ENCODE data around the gene MRPL18. TPM values are rescaled to one million over a fixed set of nuclear protein-coding genes. Genes with fewer than 3 reads are reported as not detected.
"Not testable (repeated sequence)": the region's sequence is repeated elsewhere in the genome, so short reads cannot be mapped to it uniquely, and the experiment has no call there.

Gene MRPL18
- total RNA-seq, 2 experiments from 2014 or later = 106 to 108 TPM

DNA sequence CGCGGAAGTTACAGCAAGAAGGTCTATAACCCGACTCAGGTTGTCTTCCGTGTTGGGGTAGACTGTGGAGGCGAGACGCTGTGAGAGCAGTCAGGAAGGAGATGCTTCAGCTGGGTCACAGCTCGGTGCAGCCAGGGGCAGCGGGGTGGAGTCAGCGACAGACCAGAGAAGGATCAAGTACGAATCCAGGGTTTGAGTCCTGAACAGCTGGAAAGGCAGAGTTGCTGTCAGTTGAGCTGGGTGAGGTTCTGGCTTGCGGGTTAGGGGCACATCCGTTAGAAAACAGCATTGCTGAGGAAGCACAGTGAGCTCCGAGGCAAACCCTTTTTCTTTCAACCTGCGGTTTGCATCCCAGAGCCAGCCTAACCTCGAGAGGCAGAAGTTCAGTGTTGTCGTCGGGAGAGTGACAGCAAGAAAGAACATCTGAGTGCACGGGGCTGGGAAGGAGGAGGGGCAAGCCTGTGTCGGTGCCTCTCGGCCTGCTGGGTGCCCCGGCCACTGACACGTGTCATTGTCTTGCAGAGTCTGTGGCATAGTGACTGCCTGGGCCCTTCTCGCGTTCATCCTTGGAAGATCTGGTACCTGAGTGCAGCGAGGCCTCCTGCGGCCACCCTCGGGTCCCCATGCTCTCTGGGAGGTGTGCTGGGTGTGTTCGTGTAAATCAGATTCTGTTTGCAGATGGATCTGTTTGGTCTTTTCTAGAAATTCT lies 29.8 kb downstream of the MRPL18 start:
- Mint-ChIP-seq H3K4me3 (peak overlapping the region; percentile 52), H3K27ac (peak overlapping the region; percentile 50), H3K36me3 (peaks cover 11% of the 10 kb centered on the region), H3K9me3 (no peaks in the 10 kb centered on the region), H3K4me1 (peaks cover 19% of the 10 kb centered on the region), H3K27me3 (no peaks in the 10 kb centered on the region)
- peak; percentile 17 for DNase-seq

DNA sequence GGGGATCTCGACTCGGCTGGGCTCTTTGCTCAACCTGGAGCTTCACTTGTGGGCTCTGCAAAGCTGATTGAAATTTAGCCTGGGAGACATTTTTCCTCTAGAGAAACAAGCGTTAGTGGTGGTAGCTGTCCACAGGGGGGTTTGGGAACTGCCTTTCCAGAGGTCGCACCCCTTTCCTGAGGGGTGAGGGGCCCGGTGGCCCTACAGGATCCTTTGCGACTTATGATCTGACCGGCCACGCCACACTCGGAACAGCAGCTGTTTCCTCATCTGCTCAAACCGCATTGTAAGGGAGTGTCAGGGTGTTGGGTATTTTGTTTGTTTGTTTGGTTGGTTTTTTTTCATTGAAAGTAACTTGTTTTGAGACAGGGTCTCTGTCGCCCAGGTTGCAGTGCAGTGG lies 30.9 kb downstream of the MRPL18 start:
- peaks cover 11% of the 10 kb centered on the region for H3K36me3 Mint-ChIP-seq
- H3K4me1 Mint-ChIP-seq = peaks cover 19% of the 10 kb centered on the region
- no peak for DNase-seq

DNA sequence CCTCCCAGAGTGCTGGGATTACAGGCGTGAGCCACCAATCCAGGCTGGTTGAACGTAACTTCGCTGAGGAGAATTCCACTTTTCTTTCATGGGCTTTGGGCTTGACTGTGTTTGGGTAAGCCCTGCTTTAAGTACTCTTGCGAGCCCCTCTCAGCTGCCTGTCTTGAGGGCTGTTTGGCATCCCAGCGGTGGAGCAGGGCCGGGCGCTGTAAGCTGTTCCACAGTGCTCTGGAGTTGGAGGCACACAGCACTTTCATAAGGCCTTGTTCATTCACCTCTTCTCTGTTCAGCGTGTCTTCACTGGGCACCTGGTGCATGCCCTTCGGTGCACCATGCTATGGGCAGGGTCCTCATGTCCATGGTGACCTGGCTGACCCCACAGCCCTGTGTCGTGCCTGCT lies 31.5 kb downstream of the MRPL18 start:
- no peak overlapping the region for H3K4me3 Mint-ChIP-seq
- peaks cover 11% of the 10 kb centered on the region for H3K36me3 Mint-ChIP-seq
- peaks cover 19% of the 10 kb centered on the region for H3K4me1 Mint-ChIP-seq
- H3K27me3 Mint-ChIP-seq = no peaks in the 10 kb centered on the region
- DNase-seq = no peak
- no peaks in the 10 kb centered on the region for H3K9me3 Mint-ChIP-seq
- H3K27ac Mint-ChIP-seq = no peak overlapping the region

More for the DNA sequence above, 30.9 kb downstream of the MRPL18 start:
- Mint-ChIP-seq H3K27me3 (no peaks in the 10 kb centered on the region), H3K4me3 (no peak overlapping the region), H3K27ac (no peak overlapping the region), H3K9me3 (no peaks in the 10 kb centered on the region)

DNA sequence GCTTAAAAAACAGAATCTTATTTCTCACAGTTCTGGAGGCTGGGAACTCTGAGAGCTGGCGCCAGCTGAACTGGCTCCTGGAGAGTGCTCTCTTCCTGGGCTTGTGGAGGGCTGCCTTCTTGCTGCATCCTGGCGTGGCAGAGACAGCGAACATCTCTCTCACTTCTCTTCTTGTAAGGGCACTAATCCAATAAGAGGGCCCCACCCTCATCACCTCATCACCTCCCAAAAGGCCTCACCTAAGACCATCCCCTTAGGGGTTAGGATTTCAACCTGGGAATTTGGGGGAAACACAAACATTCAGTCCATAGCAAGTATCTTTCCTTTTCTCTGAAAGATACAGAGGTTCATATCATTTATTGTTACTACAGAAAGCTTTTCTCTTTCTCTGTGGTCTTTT lies 33.7 kb downstream of the MRPL18 start:
- no peak overlapping the region for H3K27ac Mint-ChIP-seq
- H3K36me3 Mint-ChIP-seq = peaks cover 9% of the 10 kb centered on the region

DNA sequence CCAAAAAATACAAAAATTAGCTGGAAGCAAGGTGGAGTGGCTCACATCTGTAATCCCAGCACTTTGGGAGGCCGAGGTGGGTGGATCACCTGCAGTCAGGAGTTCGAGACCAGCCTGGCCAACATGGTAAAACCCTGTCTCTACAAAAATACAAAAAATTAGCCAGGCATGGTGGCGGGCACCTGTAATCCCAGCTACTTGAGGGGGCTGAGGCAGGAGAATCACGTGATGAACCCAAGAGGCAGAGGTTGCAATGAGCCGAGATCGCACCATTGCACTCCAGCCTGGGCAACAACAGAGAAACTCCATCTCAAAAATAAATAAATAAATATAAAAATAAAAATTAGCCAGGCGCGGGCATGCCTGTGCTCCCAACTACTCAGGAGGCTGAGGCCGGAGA lies 34.4 kb downstream of the MRPL18 start:
- not testable (repeated sequence) for H3K27me3 Mint-ChIP-seq, H3K27ac Mint-ChIP-seq, H3K9me3 Mint-ChIP-seq, H3K4me3 Mint-ChIP-seq, H3K36me3 Mint-ChIP-seq, DNase-seq
- peaks cover 22% of the 10 kb centered on the region for H3K4me1 Mint-ChIP-seq

More for the DNA sequence above, 33.7 kb downstream of the MRPL18 start:
- DNase-seq = no peak
- H3K4me1 Mint-ChIP-seq = peaks cover 23% of the 10 kb centered on the region
- H3K27me3 Mint-ChIP-seq = no peaks in the 10 kb centered on the region
- H3K9me3 Mint-ChIP-seq = no peaks in the 10 kb centered on the region
- H3K4me3 Mint-ChIP-seq = no peak overlapping the region

DNA sequence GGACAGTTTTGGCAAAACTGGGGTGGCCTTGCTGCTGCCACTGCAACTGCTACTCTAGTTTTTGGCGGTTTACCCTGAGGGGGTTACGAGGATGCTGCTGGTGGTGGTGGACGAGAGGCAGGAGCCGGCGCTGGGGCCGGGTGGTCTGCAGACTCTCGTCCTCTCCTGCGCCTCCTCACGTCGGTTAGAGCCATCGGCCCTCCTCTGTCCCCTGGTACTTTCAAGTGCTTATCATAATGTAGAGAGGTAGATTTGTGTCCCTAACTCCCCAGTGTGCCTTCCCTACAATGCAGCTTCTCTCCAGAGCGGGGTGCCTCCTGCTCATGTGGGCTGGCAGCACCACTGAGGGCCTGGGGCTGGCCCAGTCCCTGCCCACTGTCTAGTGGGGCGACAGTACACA lies 35.7 kb downstream of the MRPL18 start:
- Mint-ChIP-seq H3K4me3 (no peak overlapping the region), H3K9me3 (no peaks in the 10 kb centered on the region), H3K27ac (no peak overlapping the region), H3K4me1 (peaks cover 11% of the 10 kb centered on the region), H3K27me3 (no peaks in the 10 kb centered on the region), H3K36me3 (peaks cover 3% of the 10 kb centered on the region)
- DNase-seq = no peak

DNA sequence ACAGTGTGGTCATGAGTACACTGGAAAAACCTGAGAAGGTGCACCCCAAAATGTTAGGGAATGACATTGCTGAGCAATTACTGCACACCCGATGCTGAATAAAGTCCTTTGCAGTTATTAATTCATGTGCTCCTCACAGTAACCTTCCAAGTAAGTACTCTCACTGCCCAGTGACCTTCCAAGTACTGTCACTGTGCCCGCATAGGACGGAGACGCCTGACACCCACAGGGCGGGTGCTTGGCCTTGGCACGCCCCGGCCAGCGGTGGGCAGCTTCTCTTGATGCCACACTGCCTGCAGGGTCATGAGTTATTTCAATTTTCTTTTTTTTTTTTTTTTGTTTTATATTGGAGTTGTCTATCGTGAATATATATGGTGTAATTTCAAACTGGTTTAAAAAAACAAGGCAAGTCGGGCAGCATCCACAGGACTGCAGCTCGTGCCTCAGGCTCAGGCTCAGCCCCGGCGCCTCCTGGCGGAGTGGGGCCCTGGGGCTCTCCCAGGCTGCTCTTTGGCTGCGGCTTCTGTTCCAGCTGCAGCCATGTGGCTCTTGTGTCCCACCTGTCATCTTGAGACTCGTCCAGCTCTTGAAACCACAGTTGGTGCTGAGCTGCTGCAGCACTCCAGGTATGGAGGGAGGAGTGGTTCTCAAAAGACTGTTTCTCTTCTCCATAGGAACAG lies 36.8 kb downstream of the MRPL18 start:
- Mint-ChIP-seq H3K9me3 (no peaks in the 10 kb centered on the region), H3K4me3 (no peak overlapping the region), H3K27me3 (no peaks in the 10 kb centered on the region), H3K4me1 (peaks cover 9% of the 10 kb centered on the region), H3K27ac (no peak overlapping the region), H3K36me3 (peaks cover 3% of the 10 kb centered on the region)
- no peak for DNase-seq

DNA sequence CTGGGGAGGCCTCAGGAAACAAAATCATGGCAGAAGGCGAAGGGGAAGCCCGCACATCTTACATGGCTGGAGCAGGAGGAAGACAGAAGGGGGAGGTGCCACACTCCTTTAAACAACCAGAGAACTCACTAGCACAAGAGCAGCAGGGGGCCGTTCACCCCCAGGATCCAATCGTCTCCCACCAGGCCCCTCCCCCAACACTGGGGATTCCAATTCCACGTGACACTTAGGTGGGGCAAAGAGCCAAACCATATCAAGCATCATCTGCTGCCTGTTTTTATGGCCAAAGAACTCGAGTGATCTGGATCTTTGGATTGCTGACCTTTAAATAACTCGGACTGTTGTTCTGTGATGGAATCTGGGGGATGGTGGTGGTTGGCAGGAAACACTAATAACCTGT lies 37.8 kb downstream of the MRPL18 start:
- peaks cover 3% of the 10 kb centered on the region for H3K36me3 Mint-ChIP-seq
- peaks cover 13% of the 10 kb centered on the region for H3K4me1 Mint-ChIP-seq
- no peak overlapping the region for H3K4me3 Mint-ChIP-seq
- H3K27me3 Mint-ChIP-seq = no peaks in the 10 kb centered on the region
- H3K27ac Mint-ChIP-seq = no peak overlapping the region
- no peaks in the 10 kb centered on the region for H3K9me3 Mint-ChIP-seq
- DNase-seq = no peak

DNA sequence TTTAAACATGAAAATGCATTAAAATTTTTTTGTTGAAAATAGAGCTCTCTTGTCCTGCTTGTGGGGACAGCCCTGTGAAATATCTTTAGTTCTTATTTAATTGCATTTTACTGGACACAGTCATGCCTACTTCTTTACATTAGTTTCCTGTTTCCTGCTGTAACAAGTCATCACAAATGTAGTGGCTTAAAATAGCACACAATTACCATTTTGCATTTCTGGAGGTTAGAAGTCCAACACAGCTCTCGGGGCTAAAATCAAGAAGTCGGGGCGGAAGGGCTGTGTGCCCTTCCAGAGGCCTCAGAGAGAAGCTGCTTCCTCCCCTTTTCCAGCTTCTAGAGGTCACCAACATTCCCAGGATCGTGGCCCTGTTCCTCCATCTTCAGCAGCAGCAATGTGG lies 39.3 kb downstream of the MRPL18 start:
- Mint-ChIP-seq H3K27me3 (no peaks in the 10 kb centered on the region), H3K36me3 (no peaks in the 10 kb centered on the region)

DNA sequence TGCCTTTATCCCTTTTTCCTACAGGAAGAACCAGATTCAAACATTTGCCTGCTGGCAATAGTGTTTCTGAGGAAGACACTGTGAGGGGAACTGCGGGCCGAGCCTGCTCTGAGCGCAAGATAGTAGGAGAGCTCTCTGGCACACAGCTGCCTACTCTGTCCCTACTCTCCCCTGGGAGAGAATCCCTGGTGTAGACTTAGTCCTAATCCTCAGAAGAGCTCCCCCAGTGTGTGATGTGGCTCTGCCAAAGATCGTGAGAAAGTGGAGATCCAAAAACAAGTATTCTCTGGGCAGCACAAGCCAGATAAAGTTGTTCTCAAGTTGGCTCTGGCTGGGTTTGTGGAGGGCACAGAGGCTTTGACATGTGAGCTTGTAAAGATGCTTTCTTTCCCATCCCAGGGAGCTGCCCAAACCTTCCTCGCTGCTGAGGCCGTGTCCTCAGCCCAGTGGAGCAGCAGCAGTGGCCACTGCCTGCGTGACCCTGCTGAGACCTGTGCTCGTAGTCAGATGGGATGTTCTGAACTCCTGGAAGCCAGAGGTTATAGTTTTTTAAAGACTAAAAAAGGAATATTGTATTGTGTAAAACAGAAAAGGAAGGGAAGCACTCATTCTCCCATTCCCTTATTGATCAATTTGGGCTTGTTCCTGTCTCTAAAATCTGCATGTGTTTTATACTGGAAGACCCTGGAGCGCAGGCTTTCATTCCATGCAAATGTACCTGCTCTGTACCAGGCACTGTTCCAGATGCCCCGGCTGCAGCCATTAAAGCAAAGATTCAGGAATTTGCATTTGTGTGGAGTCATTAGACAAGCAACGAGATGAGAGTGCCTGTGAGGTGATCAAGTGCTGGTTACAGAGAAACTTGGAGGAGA lies 40.5 kb downstream of the MRPL18 start:
- Mint-ChIP-seq H3K36me3 (no peaks in the 10 kb centered on the region), H3K9me3 (no peaks in the 10 kb centered on the region), H3K27me3 (no peaks in the 10 kb centered on the region), H3K4me1 (peaks cover 27% of the 10 kb centered on the region), H3K27ac (no peak overlapping the region), H3K4me3 (no peak overlapping the region)
- no peak for DNase-seq

More for the DNA sequence above, 39.3 kb downstream of the MRPL18 start:
- Mint-ChIP-seq H3K4me3 (no peak overlapping the region), H3K27ac (no peak overlapping the region), H3K9me3 (no peaks in the 10 kb centered on the region), H3K4me1 (peaks cover 23% of the 10 kb centered on the region)
- DNase-seq = no peak

DNA sequence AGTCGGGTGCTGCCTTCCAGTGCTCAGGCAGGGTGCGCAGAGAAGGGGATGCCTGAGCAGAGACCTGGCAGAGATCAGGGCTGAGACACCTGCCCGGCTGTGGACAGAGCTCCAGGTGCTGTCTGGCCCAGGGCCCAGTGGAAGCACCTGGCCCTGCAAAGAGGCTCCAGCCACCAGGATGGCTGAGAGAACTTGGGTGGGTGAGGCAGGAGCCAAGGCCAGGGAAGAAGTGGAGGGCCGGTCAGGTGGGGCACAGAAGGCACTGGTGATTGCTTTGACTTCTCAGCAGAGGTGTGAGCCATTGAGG lies 41.1 kb downstream of the MRPL18 start:
- H3K27me3 Mint-ChIP-seq = no peaks in the 10 kb centered on the region
- no peak overlapping the region for H3K4me3 Mint-ChIP-seq
- peaks cover 27% of the 10 kb centered on the region for H3K4me1 Mint-ChIP-seq
- H3K9me3 Mint-ChIP-seq = no peaks in the 10 kb centered on the region
- no peak for DNase-seq
- no peaks in the 10 kb centered on the region for H3K36me3 Mint-ChIP-seq
- no peak overlapping the region for H3K27ac Mint-ChIP-seq

DNA sequence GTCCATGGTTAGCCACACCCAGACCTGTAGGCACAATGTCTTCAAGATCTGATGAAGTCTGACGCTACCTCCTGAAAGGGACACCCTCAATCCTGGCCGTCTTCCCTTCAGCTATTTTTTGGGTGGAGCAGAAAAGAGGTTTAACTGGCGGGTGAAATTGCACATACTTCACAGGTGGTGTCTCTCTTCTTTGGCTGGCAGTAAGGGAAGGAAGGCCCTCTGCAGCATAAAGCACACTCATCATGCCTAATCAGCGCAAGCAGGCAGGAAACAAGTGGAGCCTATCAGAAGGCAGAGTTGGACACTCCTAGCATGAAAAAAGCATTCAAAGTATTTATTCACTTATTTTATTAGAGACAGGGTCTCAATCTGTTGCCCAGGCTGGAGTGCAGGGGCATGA lies 42.7 kb downstream of the MRPL18 start:
- no peaks in the 10 kb centered on the region for H3K36me3 Mint-ChIP-seq
- no peak for DNase-seq
- H3K9me3 Mint-ChIP-seq = no peaks in the 10 kb centered on the region
- no peaks in the 10 kb centered on the region for H3K27me3 Mint-ChIP-seq
- H3K27ac Mint-ChIP-seq = no peak overlapping the region
- H3K4me1 Mint-ChIP-seq = peaks cover 26% of the 10 kb centered on the region
- H3K4me3 Mint-ChIP-seq = no peak overlapping the region

DNA sequence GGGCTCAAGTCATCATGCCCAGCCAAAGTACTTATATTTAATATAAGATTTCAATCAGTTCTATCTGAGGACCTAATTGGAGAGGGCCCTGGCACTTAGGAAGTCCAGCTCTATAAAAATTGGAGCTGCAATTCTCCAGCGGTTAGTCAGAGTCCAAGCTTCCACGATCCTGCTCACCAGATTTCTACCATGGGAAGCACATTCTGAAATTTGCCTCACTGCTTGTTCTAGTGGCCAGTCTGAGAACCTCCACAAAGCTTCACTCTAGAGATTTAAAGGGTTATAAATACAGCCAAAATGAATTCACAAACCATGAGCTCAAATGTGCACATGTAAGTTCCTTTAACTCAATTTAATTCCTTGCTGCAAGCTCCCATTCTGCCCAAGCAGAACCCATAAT lies 43.3 kb downstream of the MRPL18 start:
- Mint-ChIP-seq H3K27ac (no peak overlapping the region), H3K27me3 (no peaks in the 10 kb centered on the region), H3K9me3 (no peaks in the 10 kb centered on the region), H3K36me3 (no peaks in the 10 kb centered on the region), H3K4me1 (peaks cover 23% of the 10 kb centered on the region), H3K4me3 (no peak overlapping the region)
- DNase-seq = no peak

DNA sequence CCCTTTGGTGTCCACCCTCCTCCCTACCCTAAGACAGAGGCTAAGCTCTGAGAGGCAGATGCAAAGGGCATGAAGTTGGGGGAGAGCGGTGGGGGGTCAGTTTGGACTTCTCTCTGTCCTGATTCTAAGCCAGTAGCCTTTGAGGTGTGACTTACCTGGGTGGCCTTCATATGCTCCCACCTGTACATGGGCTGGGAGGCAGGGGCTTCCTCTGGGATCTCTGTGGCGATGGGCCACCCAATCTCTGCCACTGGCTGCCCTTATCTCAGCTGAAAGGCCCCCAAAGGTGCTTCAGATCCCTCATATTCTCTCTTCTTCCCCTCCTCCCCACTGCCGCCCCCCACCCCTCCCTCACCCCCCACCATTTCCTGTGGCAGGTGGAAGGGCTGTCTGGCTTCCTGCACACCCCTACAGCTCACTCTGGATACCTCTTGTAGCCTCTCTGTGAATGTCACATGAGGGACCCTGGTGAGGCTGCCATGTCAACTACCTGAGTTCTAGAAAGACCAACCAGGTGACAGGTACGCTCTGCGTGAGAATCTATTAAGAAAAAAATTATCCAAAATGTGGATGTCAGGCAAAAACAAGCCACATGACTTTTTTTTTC lies 43.8 kb downstream of the MRPL18 start:
- Mint-ChIP-seq H3K9me3 (no peaks in the 10 kb centered on the region), H3K36me3 (no peaks in the 10 kb centered on the region), H3K4me3 (no peak overlapping the region), H3K4me1 (peaks cover 23% of the 10 kb centered on the region), H3K27me3 (no peaks in the 10 kb centered on the region), H3K27ac (no peak overlapping the region)
- no peak for DNase-seq
